Measurements from ENCODE around the gene DNAJB4. TPM values are rescaled to one million over a fixed set of nuclear protein-coding genes. Genes with fewer than 3 reads are reported as not detected.

DNAJB4 gene
- total and polyA plus RNA-seq, 2 donors (not counting 3 experiments of a cell fraction or from before 2014, with no cell fraction given): 30.4 to 136 TPM

GRCh38 chr1:77956464-77956863 lies 48.3 kb upstream of the DNAJB4 start:
- H3K9me1 ChIP-seq (replicated peaks; ENCODE audit: control insufficient read depth, extremely low read depth, insufficient read depth, low read length): no peaks in the 10 kb centered on the region
- ChIA-PET POLR2A (interaction anchor here (0.6 kb wide), 1 partner anchor 18 kb away, joined by 6 read pairs; no protein-coding TSS in a partner anchor), CTCF (interaction anchor here (1.0 to 2.2 kb wide), 3 partner anchors 10 to 158 kb away, joined by 3 to 9 read pairs (median 5); no protein-coding TSS in a partner anchor)
- intact Hi-C loops (cut with micrococcal nuclease) (no loop called here), dilution Hi-C loops (cut with MboI; ENCODE audit: extremely low pct_ligation_motif_present, low sequenced_read_pairs) (no loop called here)
- FAIRE-seq (no peak), DNase-seq (ENCODE audit: low read depth, low spot score) (no peak)
- H2AFZ ChIP-seq (ENCODE audit: low read depth, low read length): no peak overlapping the region
- H3K9me3 ChIP-seq (replicated peaks; ENCODE audit: control insufficient read depth, insufficient read depth, low read length): no peaks in the 10 kb centered on the region
- TF ChIP-seq JUN (IDR thresholded peaks at IDR 0.05; ENCODE audit: borderline replicate concordance, insufficient read depth, insufficient read length, low read depth): no peak
- TF ChIP-seq CTCF (IDR thresholded peaks at IDR 0.05; ENCODE audit: extremely low read depth in 1 of 2, insufficient read depth in 1 of 2, low read depth in 1 of 2, low read length in 2 of 2): no peak
- no peak for TF ChIP-seq POLR2AphosphoS5 (IDR thresholded peaks at IDR 0.05; ENCODE audit: insufficient read depth, low read depth, low read length)
- TF ChIP-seq GATA2 (IDR thresholded peaks at IDR 0.05; ENCODE audit: insufficient read depth, insufficient read length, low read depth, low read length): no peak
- TF ChIP-seq MYC (IDR thresholded peaks at IDR 0.05; ENCODE audit: low read depth, low read length): no peak
- TF ChIP-seq FOS (IDR thresholded peaks at IDR 0.05; ENCODE audit: borderline replicate concordance, insufficient read depth, low read length): no peak
- no peak for TF ChIP-seq EZH2 (IDR thresholded peaks at IDR 0.05; ENCODE audit: borderline replicate concordance, low read depth, low read length, severe bottlenecking)
- TF ChIP-seq MAX (IDR thresholded peaks at IDR 0.05; ENCODE audit: insufficient read depth, insufficient read length): no peak
- no peak for TF ChIP-seq POLR2A (IDR thresholded peaks at IDR 0.05; ENCODE audit: low read depth, low read length)
- peaks cover 55% of the 10 kb centered on the region for H3K79me2 ChIP-seq (ENCODE audit: control insufficient read depth, insufficient read depth, low read length)
- no TSS peak for BruUV-seq (replicated peaks)
- H3K4me3 ChIP-seq (replicated peaks in 1 of 3; ENCODE audit: insufficient read depth in 1 of 3, low read depth in 1 of 3, low read length in 3 of 3): no peak overlapping the region
- no peak overlapping the region for H3K4me2 ChIP-seq (ENCODE audit: insufficient read depth, low read length)
- peaks cover 5% of the 10 kb centered on the region for H4K20me1 ChIP-seq (replicated peaks; ENCODE audit: control insufficient read depth, extremely low read depth, insufficient read depth, low read length)
- H3K9ac ChIP-seq (replicated peaks; ENCODE audit: extremely low read depth, insufficient read depth, low read length): no peak overlapping the region
- H3K27me3 ChIP-seq (ENCODE audit: control insufficient read depth in 2 of 2, insufficient read depth in 2 of 2, low read length in 2 of 2): no peaks in the 10 kb centered on the region
- no peaks in the 10 kb centered on the region for H3K4me1 ChIP-seq (ENCODE audit: control insufficient read depth, extremely low read depth, insufficient read depth, low read length)
- peaks cover 34 to 67% of the 10 kb centered on the region in 2 experiments for H3K36me3 ChIP-seq (ENCODE audit: control insufficient read depth in 2 of 2, extremely low read depth in 1 of 2, insufficient read depth in 2 of 2, low read length in 2 of 2)
- no peak overlapping the region for H3K27ac ChIP-seq (ENCODE audit: insufficient read depth, low read depth, low read length)
